Stimulated activated naive CD4-positive, alpha-beta T cell treated with Interleukin-2 at 50 U/mL for 16 hours (primary cell): ENCODE measurements around the gene LIMS2.

Experiments used
- DNase-seq: peaks from one replicate; lab custom pipeline; 2025; lab: John Stamatoyannopoulos, UW

LIMS2 gene

GRCh38 chr2:127645395-127646291 lies 29.7 kb downstream of the LIMS2 start, which contains the start of gene GPR17:
TSS of gene GPR17 (plus strand) at chr2:127646153. CDS start at chr2:127650736, 4,583 bp downstream.
- no peak for DNase-seq

GRCh38 chr2:127645026-127645394 lies 30.3 kb downstream of the LIMS2 start:
- no peak for DNase-seq

- DNase-seq = no peak
Measured at GRCh38 chr2:127644066-127645025, 31.0 kb downstream of the LIMS2 start.

- no peak for DNase-seq
Measured at GRCh38 chr2:127643439-127644065, 31.8 kb downstream of the LIMS2 start.

GRCh38 chr2:127642706-127643438 lies 32.5 kb downstream of the LIMS2 start:
- no peak for DNase-seq

- DNase-seq = peak; percentile 15
Measured at GRCh38 chr2:127641846-127642507, 33.4 kb downstream of the LIMS2 start.

- no peak for DNase-seq
Measured at GRCh38 chr2:127641133-127641532, 34.2 kb downstream of the LIMS2 start.

- DNase-seq = peak; percentile 5
Measured at GRCh38 chr2:127640082-127641072, 35.0 kb downstream of the LIMS2 start.

GRCh38 chr2:127639111-127639474 lies 36.2 kb downstream of the LIMS2 start:
- DNase-seq = no peak

GRCh38 chr2:127638361-127639110 lies 36.8 kb downstream of the LIMS2 start:
- no peak for DNase-seq

GRCh38 chr2:127637725-127638252 lies 37.5 kb downstream of the LIMS2 start:
- no peak for DNase-seq

GRCh38 chr2:127637236-127637630 lies 38.1 kb downstream of the LIMS2 start:
- DNase-seq = no peak

- no peak for DNase-seq
Measured at GRCh38 chr2:127636248-127637235, 38.8 kb downstream of the LIMS2 start.

- no peak for DNase-seq
Measured at GRCh38 chr2:127635380-127636237, 39.7 kb downstream of the LIMS2 start.

- no peak for DNase-seq
Measured at GRCh38 chr2:127634626-127635379, 40.5 kb downstream of the LIMS2 start.
